NCI-H1694 (cell line): ENCODE results near the gene CST3.
A peak's percentile ranks its signal among the peaks of the same experiment; 100 is the strongest.
"Not testable (repeated sequence)": the region's sequence is repeated elsewhere in the genome, so short reads cannot be mapped to it uniquely, and the experiment has no call there.

Experiments used
- DNase-seq: peaks from one replicate; lab custom pipeline; 2025; lab: John Stamatoyannopoulos, UW

The CST3 gene

DNA sequence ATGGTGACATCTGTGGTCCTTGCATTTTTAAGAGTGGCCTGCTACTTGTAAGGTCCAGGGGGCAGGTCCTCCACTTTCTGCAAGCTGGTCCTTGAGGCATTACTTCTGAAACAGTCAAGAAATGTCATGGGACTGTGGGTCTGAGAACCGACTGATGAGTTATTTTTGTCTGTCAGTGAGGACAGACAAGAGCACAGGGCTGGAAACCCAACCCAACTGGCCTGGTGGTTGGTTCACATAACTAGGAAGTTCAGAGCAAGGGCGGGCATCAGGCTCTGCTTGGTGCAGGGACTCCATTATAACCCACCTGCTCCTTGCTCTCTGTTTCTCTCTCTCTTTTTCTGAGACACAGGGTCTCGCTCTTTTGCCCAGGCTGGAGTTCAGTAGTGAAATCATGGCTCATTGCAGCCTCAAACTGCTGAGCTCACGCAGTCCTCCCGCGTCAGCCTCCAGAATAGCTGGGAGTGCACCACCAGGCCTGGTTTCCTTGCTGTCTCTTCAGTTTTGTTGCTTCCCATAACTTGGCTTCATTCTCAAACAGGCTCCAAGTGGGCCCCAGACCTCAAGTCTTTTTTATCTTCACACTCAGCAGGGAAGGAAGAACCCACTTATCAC lies 9.2 kb downstream of the CST3 start:
- no peak for DNase-seq

DNA sequence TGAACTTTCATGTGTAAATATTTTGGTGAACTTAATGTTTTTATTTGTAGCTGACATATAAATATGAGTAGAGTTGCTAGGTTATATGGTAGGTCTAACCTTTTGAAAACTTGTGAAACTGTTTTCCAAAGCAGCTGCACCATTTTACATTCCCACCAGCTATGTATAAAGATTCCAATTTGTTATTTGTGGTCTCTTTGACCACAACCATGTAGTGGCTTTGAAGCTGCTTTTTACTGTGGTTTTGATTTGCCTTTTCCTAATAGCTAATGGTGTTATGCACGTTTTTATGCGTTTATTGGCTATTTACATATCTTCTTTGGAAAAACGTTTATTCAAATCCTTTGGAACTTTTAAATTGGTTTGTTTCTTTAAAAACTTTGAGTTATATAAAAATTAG lies 10.3 kb downstream of the CST3 start:
- no peak for DNase-seq

DNA sequence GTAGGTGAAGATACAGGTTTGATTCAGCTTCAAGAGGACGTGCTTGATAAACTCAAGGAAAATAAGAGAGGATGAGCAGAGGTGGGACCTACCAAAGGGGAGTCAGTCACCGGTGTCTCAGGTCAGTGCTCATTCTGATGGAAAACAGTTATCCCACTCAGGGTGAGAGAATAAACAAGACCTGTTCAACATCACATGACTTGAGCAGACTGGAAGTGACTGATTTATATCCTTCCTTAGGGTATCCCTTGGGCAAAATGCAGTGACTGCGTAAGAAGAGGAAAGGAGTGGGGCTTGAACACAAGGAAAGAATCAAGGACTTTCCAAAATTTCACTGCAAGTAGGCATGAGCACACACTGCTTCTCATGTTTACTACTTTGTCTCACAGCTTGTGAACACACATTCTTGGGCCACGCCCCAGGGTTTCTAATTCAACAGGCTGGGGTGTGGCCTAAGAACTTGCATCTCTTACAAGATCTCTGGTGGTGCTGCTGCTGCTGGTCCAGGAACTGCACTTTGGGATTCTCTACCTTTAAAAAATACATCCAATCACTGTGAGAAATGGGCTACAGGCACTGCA lies 11.6 kb downstream of the CST3 start:
- DNase-seq = no peak

DNA sequence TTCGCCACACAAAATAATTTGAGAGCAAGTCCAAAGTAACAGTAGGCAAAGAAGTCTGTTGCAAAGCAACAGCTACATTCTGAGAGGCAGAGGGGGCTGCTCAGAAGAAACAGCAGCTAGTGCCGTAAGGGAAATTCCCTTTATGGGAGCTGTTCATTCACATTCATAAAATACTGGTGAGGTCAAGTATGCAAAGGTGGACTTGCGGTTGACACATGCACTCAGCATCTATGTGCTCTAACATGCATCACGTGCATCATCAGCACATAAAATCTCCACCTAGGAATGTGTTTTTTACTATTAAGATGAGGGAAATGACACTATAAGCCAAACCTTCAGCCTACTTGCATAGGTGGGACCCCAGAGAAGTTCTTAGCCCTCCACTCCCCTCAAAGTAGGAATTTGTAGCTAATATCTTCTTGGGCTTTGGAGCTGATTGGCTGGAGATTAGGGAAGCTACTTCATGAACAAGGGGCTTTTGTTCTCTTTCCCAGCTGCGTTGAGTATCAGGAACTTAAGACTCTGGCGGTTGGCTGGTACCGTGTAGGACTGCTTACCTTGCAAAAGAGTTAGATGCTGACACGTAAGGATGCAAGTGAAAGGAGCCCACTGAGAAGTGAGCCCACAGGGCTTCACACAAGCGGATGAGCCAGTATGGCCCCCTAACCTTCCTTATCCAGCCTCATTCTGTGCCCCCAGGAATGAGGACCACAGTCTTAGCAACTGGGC lies 12.4 kb downstream of the CST3 start:
- DNase-seq = no peak

DNA sequence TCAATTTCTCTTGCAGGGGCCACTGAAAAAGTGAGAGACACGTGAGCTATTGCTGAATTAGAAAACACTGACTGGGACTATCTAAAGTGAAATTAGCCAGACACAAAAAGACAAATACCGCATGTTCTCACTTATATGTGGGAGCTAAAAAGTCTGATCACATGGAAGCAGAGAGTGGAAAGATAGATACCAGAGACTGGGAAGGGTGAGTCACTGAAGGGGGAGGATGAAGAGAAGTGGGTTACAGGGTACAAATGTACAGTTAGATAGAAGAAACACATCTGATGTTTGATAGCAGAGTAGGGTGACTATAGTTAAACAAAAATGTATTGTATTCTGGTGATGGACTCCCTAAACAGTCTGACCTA lies 13.4 kb downstream of the CST3 start:
- no peak for DNase-seq

DNA sequence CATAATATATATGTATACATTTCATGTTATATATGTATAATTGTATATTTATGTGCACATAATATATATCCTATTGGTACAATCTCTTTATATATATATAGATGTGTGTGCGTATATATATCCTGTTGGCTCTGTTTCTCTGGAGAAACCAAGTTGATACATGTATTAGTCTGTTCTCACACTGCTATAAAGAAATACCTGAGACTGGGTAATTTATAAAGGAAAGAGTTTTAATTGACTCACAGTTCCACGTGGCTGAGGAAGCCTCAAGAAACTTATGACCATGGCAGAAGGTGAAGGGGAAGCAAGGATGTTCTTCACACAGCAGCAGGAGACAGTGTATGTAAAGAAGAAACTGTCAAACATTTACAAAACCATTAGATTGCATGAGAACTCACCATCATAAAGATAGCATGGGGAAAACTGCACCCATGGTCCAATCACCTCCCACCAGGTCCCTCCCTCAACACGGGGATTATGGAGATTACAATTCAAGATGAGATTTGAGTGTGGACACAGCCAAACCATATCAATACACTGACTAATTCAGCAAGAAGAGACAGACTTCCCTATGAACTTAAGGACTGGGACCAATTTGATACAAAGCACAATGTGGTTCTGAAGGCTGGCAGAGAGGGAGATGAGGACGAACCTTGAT lies 14.0 kb downstream of the CST3 start:
- no peak for DNase-seq

DNA sequence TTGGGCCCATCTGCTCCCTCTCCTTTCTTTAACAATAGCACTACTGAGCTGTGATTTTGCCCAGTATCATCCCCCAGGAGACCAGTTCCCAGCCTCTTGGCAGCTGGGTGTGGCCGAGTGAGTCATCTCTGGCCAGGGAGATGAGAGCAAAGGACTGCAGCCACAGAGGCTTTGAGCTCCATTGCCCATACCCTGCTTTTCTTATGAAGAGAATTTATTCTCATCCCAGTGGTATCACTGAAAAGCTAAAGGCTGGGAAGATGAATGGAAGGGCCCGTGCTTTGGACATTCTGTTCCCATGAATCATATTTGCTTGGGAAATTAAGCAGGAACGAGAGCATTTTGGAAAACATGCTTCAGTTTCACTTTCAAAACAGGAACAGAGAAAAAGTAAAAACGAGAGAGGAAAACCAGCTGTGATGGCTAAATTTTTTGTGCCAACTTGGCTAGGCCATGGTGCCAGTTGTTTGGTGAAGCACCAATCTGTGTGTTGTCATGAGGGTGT lies 14.9 kb downstream of the CST3 start:
- no peak for DNase-seq

DNA sequence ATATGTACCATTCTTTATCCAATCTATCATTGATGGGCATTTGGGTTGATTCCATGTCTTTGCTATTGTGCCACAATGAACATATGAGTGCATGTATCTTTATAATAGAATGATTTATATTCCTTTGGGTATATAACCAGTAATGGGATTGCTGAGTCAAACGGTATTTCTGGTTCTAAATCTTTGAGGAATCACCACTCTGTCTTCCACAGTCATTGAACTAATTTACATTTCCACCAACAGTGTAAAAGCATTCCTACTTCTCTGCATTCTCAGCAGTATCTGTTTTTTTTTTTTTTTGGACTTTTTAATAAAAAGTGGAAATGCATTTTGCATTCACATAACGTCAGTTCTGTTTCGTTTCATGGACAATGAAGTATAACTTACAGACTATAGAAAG lies 15.4 kb downstream of the CST3 start:
- DNase-seq = not testable (repeated sequence)

DNA sequence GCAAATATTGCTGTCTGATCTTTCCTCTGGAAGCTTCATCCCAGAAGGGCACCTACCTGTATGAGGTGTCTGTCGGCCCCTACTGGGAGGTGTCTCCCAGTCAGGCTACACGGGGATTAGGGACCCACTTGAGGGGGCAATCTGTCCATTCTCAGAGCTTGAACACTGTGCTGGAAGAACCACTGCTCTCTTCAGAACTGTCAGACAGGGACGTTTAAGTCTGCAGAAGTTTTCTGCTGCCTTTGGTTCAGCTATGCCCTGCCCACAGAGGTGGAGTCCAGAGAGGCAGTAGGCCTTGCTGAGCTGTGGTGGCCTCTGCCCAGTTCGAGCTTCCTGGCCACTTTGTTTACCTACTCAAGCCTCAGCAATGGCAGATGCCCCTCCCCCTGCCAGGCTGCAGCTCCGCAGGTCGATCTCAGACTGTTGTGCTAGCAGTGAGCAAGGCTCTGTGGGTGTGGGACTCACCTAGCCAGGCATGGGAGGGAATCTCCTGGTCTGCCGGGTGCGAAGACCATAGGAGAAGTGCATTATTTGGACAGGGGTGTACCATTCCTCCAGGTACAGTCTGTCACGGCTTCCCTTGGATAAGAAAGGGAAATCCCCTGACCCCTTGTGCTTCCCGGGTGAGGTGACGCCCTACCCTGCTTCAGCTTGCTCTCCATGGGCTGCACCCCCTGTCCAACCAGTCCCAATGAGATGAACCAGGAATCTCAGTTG lies 16.9 kb downstream of the CST3 start:
- not testable (repeated sequence) for DNase-seq

DNA sequence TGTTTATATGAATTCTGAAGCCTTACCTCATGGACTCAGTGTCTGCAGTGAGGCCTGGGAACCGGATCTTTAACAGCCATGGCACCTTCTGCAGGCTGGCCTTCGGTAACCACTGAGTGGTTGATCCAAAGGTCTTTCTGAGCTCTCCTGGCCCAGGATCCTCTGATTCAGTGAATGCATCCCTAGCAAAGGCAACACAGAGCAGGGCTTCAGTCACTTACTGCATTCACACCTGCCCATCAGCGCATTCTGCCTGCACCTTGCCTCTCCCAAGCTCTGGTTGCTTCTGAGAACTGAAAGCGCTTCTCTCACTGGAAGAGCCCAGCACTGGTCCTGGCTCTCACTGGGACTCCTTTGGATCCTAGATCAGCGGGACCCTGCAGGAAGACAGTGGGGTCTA lies 23.6 kb downstream of the CST3 start:
- DNase-seq = no peak

DNA sequence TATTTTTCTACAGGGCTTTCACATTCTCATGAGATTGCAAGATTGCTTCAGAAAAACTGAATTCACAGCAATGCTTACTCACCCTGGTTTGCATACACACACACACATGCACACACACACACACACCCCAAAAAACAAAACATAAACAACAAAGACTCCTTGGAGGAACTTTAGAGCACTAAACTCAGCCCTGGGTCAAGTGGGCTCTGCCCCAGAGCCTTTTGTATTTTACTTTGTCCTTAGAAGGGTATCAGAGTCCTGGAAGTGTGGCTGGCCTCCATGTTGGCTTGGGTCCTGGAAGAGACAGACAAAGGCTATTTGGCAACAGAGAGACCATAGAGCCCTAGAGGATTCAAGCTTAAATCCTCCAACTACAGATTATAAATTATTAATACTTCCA lies 24.1 kb downstream of the CST3 start:
- no peak for DNase-seq

DNA sequence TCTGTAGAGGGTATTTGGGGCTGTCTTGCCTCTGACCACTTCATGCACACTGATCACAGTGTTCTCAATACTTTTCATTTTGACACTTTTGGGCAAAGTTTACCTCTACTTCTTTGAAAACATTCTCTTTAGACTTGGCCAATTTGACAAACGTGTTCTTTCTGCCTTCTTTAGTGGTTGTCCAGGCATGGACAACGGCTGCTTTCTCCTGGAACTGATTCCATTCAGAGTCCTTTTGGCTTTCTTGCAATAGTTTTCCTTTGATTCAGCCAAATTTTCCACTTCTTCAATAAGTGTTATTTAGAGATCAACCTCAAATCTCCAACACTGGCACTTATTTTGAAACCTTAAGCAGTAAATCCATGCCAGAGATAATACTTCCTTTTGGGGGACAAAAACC lies 25.4 kb downstream of the CST3 start:
- no peak for DNase-seq

DNA sequence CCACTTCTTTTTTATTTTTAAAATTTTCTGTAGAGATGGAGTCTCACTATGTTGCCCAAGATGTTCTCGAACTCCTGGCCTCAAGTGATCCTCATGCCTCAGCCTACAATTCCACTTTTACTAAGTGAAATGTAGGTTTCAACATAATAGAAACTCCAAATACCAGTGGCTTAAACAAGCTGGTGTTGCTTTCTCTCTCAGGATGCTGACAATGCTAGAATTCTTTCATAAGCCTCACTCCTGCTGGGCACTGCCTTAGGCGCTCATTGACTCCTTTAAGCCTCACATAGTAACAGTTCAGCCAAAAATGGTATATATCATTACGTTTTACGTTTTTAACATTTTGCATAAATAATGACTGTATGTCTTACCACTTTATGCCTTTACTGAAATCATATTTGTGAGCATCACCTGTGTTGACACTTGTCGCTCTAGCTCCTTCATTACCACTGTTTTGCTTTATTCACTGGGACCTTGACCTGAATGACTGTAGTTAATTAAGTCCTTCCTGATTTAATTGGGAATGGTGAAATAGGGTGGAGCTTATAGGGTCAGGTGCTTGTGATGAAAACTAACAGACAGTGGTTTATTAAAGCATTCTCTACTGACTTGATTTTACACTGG lies 28.2 kb downstream of the CST3 start:
- no peak for DNase-seq

DNA sequence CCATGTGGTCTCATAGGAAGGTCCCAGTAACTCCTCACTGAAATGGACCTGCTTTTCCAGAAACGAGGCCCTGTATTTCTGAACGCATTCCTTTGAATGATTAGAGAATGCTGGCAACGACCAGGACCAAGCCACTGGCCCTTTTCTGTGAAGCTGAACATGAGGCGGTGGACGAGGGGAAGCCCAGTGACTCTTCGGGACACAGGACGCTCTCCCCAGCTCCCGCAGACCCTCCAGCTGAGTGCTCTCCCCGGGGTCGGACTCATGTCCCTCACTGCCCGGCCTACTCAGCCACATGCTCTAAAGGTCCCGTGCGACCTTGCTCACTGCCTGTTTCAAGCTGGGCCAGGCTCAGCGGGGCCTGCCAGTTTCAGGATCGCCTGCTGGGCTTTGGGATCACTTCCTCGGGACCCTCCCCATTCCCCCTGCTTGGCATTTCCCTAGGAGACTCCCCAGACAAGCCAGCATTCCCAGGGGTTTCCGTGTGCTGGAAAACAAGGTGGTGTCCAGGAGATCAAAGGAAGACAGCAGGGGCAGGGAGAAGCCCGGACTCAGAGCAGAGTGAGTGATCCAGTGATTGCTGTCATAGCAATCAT lies 29.4 kb downstream of the CST3 start:
- no peak for DNase-seq

DNA sequence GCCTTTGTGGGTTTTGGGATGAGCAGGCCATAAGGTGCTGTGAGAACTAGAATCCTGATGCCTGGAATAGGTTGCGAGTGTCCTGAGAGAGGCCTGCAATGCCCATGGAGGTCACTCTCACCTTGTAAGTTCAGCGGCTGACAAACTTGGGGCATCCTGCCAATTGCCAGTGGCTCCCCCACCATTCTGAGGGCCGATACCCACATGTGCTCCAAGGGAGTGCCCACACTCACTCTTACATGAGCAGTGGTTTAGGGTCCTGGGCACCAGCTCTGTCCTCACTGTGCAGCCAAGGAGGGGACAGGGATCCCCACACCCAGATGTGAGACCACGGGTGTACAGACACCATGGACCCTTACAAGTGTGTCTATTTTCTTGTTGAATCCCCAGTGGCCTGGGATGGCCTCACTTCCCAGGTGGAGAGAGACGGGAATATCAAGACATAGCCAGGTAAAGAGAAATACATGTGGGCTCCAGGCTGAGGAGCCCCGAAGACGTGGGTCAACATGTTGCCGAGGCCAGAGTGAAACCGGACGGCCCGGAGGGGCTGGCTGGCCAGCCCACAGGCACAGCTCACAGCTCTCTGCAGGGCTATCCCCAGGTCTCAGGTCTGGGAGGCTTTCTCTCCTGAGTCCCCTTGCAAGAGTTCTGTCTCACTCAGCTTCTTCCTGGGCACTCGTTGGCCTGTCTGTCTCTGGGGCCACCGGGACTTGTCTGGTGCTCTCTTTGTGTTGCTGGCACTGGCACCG lies 30.1 kb downstream of the CST3 start:
- DNase-seq = no peak

DNA sequence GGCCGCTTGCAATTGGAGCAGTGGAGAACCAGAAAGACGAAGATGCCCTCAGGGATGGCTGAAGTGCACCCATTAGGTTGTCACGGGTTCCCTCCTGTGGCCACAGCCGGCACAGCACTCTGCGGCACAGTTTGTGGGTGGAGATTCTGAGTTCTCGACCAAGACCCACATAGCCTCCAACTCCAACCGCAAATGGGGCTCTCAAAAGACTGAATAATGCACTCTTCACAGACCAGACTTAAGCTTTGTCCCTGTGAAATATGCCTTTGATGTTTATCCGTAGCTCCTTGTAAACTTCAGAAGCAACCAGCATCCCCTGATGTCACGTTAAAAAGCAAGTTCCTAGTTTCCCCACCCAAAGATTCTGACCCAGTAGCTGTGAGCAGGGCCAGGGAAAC lies 31.1 kb downstream of the CST3 start:
- peak; percentile 25 for DNase-seq

DNA sequence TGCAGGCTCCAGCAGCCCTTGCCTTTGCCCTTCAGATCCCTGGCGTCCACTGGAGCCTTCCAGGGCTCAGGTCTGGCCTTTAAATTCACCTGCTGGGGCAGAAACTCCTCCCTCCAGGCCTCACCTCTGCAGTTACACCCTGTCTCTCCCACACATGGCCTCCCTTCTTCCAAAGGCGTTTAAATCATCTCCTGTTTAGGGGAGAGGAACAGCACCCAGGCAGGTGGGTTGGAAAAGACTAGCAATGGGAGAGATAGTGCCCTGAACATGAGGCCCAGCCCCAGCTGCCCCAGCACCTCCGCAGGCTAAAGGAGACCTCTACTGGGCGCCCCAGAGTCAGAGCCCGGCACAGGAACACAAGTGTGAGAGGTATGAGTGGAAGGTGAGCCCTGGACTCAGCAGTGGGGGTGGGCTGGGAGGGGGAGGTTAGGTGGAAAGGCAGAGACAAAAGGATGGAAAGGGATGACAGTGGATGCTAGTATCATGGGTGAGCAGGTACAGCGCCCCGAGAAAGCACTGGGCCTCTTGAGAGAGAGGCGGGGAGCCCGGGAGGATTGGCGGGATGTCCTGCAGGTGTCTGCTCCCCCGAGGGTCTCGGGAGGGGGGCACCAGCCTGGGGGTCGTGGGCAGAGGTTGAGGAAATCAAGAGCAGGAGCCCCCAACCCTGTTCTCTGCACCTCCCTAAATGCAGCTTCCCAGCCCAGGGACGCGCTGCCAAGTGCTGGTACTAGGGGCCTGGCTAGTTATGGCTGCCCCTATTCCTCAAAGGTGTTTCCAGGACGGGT lies 31.7 kb downstream of the CST3 start, which contains the start of gene CST9:
CST9 (minus strand) TSS at position 51 of the 785 bp plus-strand sequence. CDS start 53 bp downstream, outside the sequence.
- no peak for DNase-seq

DNA sequence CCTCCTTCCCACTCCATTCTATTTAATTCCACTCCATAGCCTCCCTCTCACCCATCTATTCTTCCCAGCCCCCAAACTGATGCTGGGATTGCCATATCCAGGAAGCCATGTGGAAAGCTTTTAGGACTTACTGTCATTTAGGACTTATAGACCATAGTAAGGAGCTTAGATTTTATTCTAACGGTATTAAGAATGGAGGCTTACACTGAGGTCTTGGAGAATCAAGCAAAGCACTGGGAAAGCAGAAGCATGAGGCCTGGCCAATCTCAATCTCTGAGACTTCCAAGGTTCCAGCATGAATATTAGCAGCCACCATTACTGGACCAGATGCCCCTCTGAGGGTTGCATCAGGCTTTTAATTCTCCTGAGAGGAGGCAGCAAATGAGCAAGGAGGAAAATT lies 33.4 kb downstream of the CST3 start:
- DNase-seq = no peak

DNA sequence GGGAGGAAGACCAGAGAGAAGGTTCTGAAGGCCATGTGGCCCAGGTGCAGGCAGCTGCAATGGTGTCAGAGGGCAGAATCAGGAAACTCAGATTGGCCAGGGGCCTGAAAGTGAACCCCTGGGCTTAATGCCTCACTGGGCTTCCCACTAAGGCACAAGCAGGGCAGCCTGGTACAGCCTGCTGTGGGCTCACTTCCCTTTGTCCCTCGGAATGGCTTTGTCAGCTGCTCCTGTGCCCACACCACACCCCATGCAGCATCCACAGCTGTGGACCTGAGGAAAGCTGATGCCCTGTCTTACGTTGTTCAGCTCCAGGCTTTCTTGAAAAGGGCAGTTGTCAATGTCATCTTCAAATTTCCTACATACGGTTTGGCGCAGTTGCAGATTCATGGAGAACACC lies 34.4 kb downstream of the CST3 start:
- DNase-seq = no peak

DNA sequence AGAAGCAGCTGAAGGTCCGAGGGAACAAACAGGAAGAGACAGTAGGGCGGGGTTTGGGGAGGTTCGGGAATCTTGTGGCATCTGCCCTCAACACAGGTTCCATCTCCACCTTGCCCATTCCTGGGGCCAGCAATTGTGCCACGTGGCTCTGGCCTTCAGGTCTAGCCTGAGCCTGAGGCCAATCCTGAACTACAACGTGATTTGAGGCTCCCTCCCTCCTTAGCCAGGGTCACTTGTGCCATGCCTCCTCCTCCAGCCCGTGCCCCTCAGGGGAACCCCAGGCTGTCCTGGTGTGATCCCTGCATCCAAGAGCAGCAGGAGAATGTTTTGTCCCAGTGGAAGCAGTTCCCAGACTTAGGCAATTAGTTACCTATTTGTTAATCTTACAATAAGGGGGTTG lies 35.1 kb downstream of the CST3 start:
- no peak for DNase-seq
